GM23248 (cell line): ENCODE results near the gene GCN1. TPM values are rescaled to one million over a fixed set of nuclear protein-coding genes. Genes with fewer than 3 reads are reported as not detected.
"Not testable (repeated sequence)": the region's sequence is repeated elsewhere in the genome, so short reads cannot be mapped to it uniquely, and the experiment has no call there.

Source experiments
- DNase-seq: peaks from one replicate; pipeline ENCODE4 v3.0.0-alpha.2; 2015
- H2AFZ ChIP-seq: fragments of 200-600 bp; sonication (generic); 2 replicates; pipeline ENCODE4 v1.6.1; 2016; ENCODE audit warnings: antibody characterized with exemption
- H3F3A ChIP-seq: fragments of 200-600 bp; sonication (generic); 2 replicates; pipeline ENCODE4 v1.6.1; 2016; ENCODE audit warnings: mild to moderate bottlenecking, antibody characterized with exemption, mixed run types; ENCODE audit not compliant: insufficient read depth
- H3K27ac ChIP-seq: fragments of 200-600 bp; sonication (generic); 2 replicates; pipeline ENCODE4 v1.5.1; 2016; ENCODE audit warnings: mild to moderate bottlenecking
- H3K27me3 ChIP-seq: fragments of 200-600 bp; sonication (generic); replicated peaks from 2 replicates; pipeline ENCODE4 v1.6.1; 2016; ENCODE audit warnings: mild to moderate bottlenecking; ENCODE audit not compliant: insufficient read depth
- H3K36me3 ChIP-seq: fragments of 200-600 bp; sonication (generic); 2 replicates; pipeline ENCODE4 v1.6.1; 2016; ENCODE audit warnings: low read depth, mild to moderate bottlenecking
- H3K4me1 ChIP-seq: fragments of 200-600 bp; sonication (generic); 2 replicates; pipeline ENCODE4 v1.6.1; 2016; ENCODE audit warnings: mild to moderate bottlenecking; ENCODE audit not compliant: insufficient read depth
- H3K4me2 ChIP-seq: fragments of 200-600 bp; sonication (generic); one replicate; pipeline ENCODE4 v1.6.1; 2016; ENCODE audit warnings: mild to moderate bottlenecking; ENCODE audit not compliant: unreplicated experiment
- H3K4me3 ChIP-seq: fragments of 200-600 bp; sonication (generic); 2 replicates; pipeline ENCODE4 v1.5.1; 2016; ENCODE audit warnings: mild to moderate bottlenecking
- H3K79me2 ChIP-seq: fragments of 200-600 bp; sonication (generic); 2 replicates; pipeline ENCODE4 v1.6.1; 2016; ENCODE audit warnings: mild to moderate bottlenecking; ENCODE audit not compliant: insufficient read depth
- H3K9ac ChIP-seq: fragments of 200-600 bp; sonication (generic); 2 replicates; pipeline ENCODE4 v1.6.1; 2016; ENCODE audit warnings: mild to moderate bottlenecking
- H3K9me2 ChIP-seq: fragments of 200-600 bp; sonication (generic); 2 replicates; pipeline ENCODE4 v1.6.1; 2016; ENCODE audit warnings: mixed run types, mild to moderate bottlenecking, moderate library complexity; ENCODE audit not compliant: insufficient read depth
- H3K9me3 ChIP-seq: fragments of 200-600 bp; sonication (generic); one replicate; pipeline ENCODE4 v1.6.1; 2017; ENCODE audit warnings: low read depth
- H4K20me1 ChIP-seq: fragments of 200-600 bp; sonication (generic); 2 replicates; pipeline ENCODE4 v1.6.0; 2016; ENCODE audit not compliant: insufficient read depth
- EZH2 ChIP-seq: fragments of 200-600 bp; sonication (generic); IDR thresholded peaks from 2 replicates; pipeline ENCODE4 v1.6.1; 2018; ENCODE audit warnings: antibody characterized with exemption, mild to moderate bottlenecking; ENCODE audit not compliant: insufficient read depth, poor library complexity, severe bottlenecking
- EZH2phosphoT487 ChIP-seq: fragments of 200-600 bp; sonication (generic); IDR thresholded peaks from 2 replicates; pipeline ENCODE4 v1.6.1; 2018; ENCODE audit warnings: antibody characterized with exemption, moderate library complexity, mild to moderate bottlenecking, low read depth; ENCODE audit not compliant: insufficient read depth
- WGBS, 2 experiments: methylation state at CpG; one replicate each; pipeline ENCODE4 v1.1.6; 2015 to 2017; ENCODE audit warnings: low lambda C conversion rate in 2 of 2, low coverage in 1 of 2; ENCODE audit errors: missing lambda C conversion rate in 2 of 2; 5-methylcytosine and 5-hydroxymethylcytosine counted together
- in situ Hi-C: fragments of 300-500 bp; cut with MboI; formaldehyde crosslinking; loops from 2 replicates; pipeline ENCODE4 v1.15.0; 2020
- polyA plus RNA-seq: library from polyadenylated mRNA; unstranded; fragments of >200 nt; fragmentation: Nextera tagmentation; extraction: Ambion mirVana; gene quantifications from 2 replicates; pipeline ENCODE4 v1.2.1, GENCODE V29; 2016
- total RNA-seq: library from RNA; depleted of rRNA; stranded (reverse); fragments of >200 nt; shearing (Covaris generic); gene quantifications from 2 replicates; pipeline ENCODE4 v1.2.3, GENCODE V29; 2014

The GCN1 gene
- total and polyA plus RNA-seq, 2 experiments from 2014 or later = 24.2 to 74.8 TPM

- Histone ChIP-seq H3K36me3 (peaks cover 60% of the 10 kb centered on the region), H3K4me3 (no peak overlapping the region), H3K27me3 (no peaks in the 10 kb centered on the region), H3K9ac (no peak overlapping the region), H3K79me2 (peaks cover 95% of the 10 kb centered on the region), H2AFZ (no peak overlapping the region), H3F3A (peaks cover 26% of the 10 kb centered on the region), H3K9me2 (no peaks in the 10 kb centered on the region), H3K4me1 (no peaks in the 10 kb centered on the region), H3K27ac (no peak overlapping the region), H3K9me3 (no peaks in the 10 kb centered on the region), H3K4me2 (no peak overlapping the region), H4K20me1 (no peaks in the 10 kb centered on the region)
- no peak for DNase-seq
- TF ChIP-seq EZH2phosphoT487 (no peak), EZH2 (no peak)
- in situ Hi-C loops = no loop called here
- 81 to 86% methylated on average over 15 of the region's 15 CpGs for WGBS, 2 experiments
Measured at GRCh38 chr12:120215357-120215735, 20.8 kb upstream of the GCN1 start.

GRCh38 chr12:120214626-120215356, 20.3 kb upstream of the GCN1 start:
- Histone ChIP-seq H3K27me3 (no peaks in the 10 kb centered on the region), H2AFZ (no peak overlapping the region), H3K4me1 (no peaks in the 10 kb centered on the region), H4K20me1 (no peaks in the 10 kb centered on the region), H3K4me2 (no peak overlapping the region), H3K9ac (no peak overlapping the region), H3K36me3 (peaks cover 60% of the 10 kb centered on the region), H3K27ac (no peak overlapping the region), H3K79me2 (peaks cover 95% of the 10 kb centered on the region), H3K9me2 (no peaks in the 10 kb centered on the region), H3K9me3 (no peaks in the 10 kb centered on the region), H3F3A (peaks cover 30% of the 10 kb centered on the region), H3K4me3 (no peak overlapping the region)
- 89 to 90% methylated on average over 32 to 34 of the region's 34 CpGs for WGBS, 2 experiments
- in situ Hi-C loops = no loop called here
- no peak for TF ChIP-seq EZH2
- TF ChIP-seq EZH2phosphoT487 = no peak
- no peak for DNase-seq

GRCh38 chr12:120213758-120214157, 19.2 kb upstream of the GCN1 start:
- no peaks in the 10 kb centered on the region for H3K9me2 ChIP-seq
- H3K4me2 ChIP-seq = no peak overlapping the region
- WGBS, 2 experiments = 90 to 98% methylated on average over 18 to 20 of the region's 20 CpGs
- no peaks in the 10 kb centered on the region for H3K27me3 ChIP-seq
- no peaks in the 10 kb centered on the region for H3K9me3 ChIP-seq
- peaks cover 51% of the 10 kb centered on the region for H3K36me3 ChIP-seq
- no peak for DNase-seq
- H3K9ac ChIP-seq = no peak overlapping the region
- no peaks in the 10 kb centered on the region for H4K20me1 ChIP-seq
- in situ Hi-C loops = no loop called here
- no peak overlapping the region for H2AFZ ChIP-seq
- no peak for TF ChIP-seq EZH2phosphoT487
- TF ChIP-seq EZH2 = no peak
- peaks cover 93% of the 10 kb centered on the region for H3K79me2 ChIP-seq
- H3K27ac ChIP-seq = no peak overlapping the region
- H3K4me3 ChIP-seq = no peak overlapping the region
- H3K4me1 ChIP-seq = no peaks in the 10 kb centered on the region
- peaks cover 37% of the 10 kb centered on the region for H3F3A ChIP-seq

GRCh38 chr12:120213182-120213581, 18.7 kb upstream of the GCN1 start:
- peak; percentile 41 for DNase-seq
- H2AFZ ChIP-seq, H3K4me3 ChIP-seq, H3K4me1 ChIP-seq, H4K20me1 ChIP-seq, H3K4me2 ChIP-seq, H3K9ac ChIP-seq, H3K27ac ChIP-seq, H3K9me3 ChIP-seq, H3K27me3 ChIP-seq, in situ Hi-C loops, H3K9me2 ChIP-seq: not testable (repeated sequence)
- 70 to 76% methylated on average over 5 of the region's 5 CpGs for WGBS, 2 experiments
- Histone ChIP-seq H3F3A (peaks cover 35% of the 10 kb centered on the region), H3K79me2 (peaks cover 87% of the 10 kb centered on the region), H3K36me3 (peaks cover 45% of the 10 kb centered on the region)

GRCh38 chr12:120212301-120212700, 17.8 kb upstream of the GCN1 start:
- Histone ChIP-seq H3K4me2 (no peak overlapping the region), H3K4me3 (no peak overlapping the region), H3K9me3 (no peaks in the 10 kb centered on the region), H3K27me3 (no peaks in the 10 kb centered on the region), H3F3A (peaks cover 42% of the 10 kb centered on the region), H3K9me2 (no peaks in the 10 kb centered on the region), H3K9ac (no peak overlapping the region), H3K36me3 (peaks cover 45% of the 10 kb centered on the region; the same call in 1 of the 2 replicates), H4K20me1 (no peaks in the 10 kb centered on the region), H3K79me2 (peaks cover 78% of the 10 kb centered on the region), H2AFZ (no peak overlapping the region), H3K27ac (no peak overlapping the region), H3K4me1 (no peaks in the 10 kb centered on the region)
- in situ Hi-C loops = no loop called here
- no peak for DNase-seq
- 92 to 94% methylated on average over 16 to 24 of the region's 24 CpGs for WGBS, 2 experiments
- TF ChIP-seq EZH2phosphoT487 (no peak), EZH2 (no peak)
